ENCODE results near the gene SH3BGR. TPM values are rescaled to one million over a fixed set of nuclear protein-coding genes. Genes with fewer than 3 reads are reported as not detected.

The SH3BGR gene
- total RNA-seq, 4 donors from 2014 or later, result 1.1 to 6.6 (median 5.1) TPM; not detected in 1

DNA sequence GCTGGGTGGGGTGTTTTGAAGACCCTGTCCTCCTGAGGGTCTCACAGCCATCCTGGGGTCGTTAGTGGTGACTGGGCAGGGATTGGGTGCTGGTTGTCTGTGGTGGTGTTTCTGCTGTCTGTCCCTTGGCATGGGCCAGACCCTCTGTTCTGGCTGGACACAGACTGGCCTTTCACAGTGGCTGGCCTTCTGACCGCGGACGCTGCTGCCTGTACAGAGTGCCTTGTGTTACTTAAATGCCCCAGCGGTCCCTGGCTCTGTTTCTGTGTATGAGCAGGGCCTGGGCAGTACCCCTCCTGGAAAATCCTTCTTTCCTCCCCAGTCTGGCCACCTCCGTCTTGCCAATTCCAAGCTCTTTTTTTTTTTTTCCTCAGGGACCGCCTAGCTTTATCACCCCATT is 50.9 kb downstream of the SH3BGR start:
- TF ChIP-seq, protein P1, sequence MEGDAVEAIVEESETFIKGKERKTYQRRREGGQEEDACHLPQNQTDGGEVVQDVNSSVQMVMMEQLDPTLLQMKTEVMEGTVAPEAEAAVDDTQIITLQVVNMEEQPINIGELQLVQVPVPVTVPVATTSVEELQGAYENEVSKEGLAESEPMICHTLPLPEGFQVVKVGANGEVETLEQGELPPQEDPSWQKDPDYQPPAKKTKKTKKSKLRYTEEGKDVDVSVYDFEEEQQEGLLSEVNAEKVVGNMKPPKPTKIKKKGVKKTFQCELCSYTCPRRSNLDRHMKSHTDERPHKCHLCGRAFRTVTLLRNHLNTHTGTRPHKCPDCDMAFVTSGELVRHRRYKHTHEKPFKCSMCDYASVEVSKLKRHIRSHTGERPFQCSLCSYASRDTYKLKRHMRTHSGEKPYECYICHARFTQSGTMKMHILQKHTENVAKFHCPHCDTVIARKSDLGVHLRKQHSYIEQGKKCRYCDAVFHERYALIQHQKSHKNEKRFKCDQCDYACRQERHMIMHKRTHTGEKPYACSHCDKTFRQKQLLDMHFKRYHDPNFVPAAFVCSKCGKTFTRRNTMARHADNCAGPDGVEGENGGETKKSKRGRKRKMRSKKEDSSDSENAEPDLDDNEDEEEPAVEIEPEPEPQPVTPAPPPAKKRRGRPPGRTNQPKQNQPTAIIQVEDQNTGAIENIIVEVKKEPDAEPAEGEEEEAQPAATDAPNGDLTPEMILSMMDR (IDR thresholded peaks at IDR 0.05; ENCODE audit: low read depth), result no peak

DNA sequence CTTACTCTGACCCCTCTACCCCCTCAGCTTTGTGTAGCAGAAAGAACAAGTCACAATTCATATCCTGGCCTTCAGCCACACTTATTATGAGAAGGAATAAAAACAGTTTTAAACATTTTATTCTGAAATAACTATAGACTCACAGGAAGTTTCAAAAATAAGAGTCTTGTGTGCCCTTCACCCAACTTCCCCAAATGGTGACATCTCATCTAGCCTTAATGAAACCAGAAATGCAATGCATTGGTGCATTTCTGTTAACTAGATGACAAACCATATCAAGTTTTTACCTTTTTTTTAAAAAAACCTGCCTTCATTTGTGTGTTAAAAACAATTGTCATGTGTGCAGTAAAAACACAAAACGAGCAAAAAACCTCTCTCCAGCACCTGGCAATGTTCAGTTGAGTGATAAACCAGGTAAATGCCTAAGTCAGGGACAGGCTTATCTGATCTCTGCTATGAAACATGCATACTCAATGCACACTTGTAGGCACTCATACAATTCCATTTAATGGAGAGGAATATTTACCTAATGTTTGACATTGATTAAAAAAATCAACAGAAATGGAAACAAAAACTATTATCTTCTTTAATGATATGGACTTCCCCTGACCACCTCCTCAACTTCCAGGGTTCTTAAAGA is 51.5 kb downstream of the SH3BGR start:
- TF ChIP-seq, protein P1 (IDR thresholded peaks at IDR 0.05; ENCODE audit: low read depth), result no peak

DNA sequence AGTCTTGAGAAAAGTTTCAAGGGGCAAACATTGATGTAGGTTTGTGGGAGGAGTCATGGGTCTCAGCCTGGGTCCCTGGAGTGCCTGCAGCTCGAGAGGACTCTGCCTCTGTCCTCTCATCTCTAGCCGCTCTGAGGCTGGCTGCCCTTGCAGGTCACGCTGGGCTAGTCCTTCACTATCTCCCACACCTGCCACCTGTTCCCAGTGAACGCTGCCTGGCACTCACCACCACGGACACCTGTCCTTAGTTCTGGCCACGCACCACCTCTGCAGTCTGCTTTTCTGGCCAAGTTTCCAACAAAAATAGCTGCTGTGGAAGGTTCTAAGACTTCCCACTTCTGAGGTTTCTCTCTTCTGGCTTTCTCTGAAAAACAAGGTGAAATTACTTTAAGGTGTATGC is 52.5 kb downstream of the SH3BGR start:
- TF ChIP-seq, protein P1 (IDR thresholded peaks at IDR 0.05; ENCODE audit: low read depth), result no peak

DNA sequence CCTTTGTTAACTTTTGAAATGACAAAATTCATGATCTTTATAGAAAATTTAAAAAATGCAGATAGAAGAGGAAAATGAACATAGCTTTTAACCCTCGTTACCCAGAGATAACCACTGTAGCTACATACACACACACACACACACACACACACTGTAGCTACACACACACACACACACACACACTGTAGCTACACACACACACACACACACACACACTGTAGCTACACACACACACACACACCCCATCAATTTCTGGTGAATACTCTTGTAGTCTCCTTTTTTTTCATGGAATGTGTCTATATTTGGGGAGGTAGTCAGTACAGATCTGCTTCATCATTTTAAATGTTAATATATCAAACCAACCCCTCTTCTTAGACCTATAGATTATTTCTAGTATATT is 58.5 kb downstream of the SH3BGR start:
- TF ChIP-seq, protein P1 (IDR thresholded peaks at IDR 0.05; ENCODE audit: low read depth), result no peak

DNA sequence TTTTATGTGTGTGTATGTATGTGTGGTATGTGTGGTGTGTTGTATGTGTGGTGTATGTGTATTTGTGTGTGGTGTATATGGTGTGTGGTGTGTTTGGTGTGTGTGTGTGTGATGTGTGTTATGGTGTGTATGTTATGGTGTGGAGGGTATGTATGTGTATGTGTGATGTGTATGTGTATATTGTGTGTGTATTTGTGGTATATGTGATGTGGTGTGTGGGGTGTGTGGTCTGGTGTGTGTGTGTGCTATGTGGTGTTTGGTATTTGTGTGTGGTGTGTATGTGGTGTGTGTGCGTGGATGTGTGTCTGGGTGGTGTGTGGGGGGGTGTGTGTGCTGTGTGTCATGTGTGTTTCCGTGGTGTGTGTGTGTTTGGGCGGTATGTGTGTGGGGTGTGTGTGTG is 59.3 kb downstream of the SH3BGR start:
- TF ChIP-seq, protein P1 (IDR thresholded peaks at IDR 0.05; ENCODE audit: low read depth), result no peak

DNA sequence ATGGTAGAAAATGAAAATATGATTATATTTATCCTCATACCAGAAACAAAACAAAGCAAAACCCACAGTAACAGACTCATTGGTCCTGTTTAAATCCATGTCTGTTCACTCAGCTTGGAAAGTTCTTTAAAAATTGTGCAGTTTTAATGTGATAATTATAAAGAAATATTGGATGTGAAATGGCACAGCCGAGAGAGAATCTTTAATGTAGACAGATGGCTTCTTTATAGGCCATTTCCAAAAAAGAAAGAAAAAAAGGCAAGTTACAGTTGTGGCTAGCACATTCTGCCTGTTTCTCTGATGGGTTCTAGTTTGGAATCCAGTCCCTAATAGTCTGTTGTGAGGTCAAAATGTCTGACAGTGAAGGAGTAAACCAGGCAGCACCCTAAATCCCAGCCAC is 62.0 kb downstream of the SH3BGR start:
- TF ChIP-seq, protein P1 (IDR thresholded peaks at IDR 0.05; ENCODE audit: low read depth), result no peak

DNA sequence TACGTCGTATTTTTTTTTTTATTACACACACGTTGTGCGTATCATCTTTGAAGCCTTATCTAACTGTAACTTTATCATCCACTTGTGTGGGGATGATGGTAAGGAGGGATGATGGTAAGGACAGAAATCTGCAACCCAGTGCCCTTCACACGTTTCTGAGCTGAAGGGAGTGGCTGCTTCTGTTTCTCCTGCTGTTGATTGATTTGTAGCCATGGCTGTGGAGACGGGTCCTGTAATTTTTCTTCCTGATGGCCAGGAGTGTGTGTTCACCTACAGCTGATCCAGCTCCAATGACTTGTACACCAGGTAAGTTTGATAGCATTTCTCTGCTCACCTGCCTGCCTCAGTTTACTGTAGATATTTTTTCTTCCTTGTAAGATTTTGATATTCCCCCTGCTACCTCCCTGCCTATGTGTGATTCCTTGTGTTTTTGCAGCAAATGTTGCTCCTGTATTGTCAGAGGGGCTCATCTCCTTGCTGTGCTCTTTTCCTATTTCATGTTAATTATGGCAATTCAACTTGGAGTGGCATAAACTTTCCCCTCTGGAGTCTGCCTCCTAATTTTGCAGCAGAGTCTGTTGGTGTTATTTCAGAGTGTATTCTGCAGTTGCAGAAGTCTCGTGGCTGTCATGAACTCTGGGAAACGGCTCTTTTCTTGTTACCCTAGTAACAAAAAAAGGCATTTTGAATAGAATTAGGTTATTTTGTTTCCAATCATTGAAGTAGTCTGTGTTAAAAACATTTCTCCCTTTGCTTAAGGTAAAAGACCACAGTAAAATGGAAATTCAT is 64.1 kb downstream of the SH3BGR start:
- TF ChIP-seq, protein P1 (IDR thresholded peaks at IDR 0.05; ENCODE audit: low read depth), result no peak

Data from subcutaneous adipose tissue (tissue), 4 donors.